Lower leg skin (tissue), 3 donors: Measurements from ENCODE around the gene TMEM95.

Experiments used
- CTCF ChIP-seq, 3 donors: fragments of 450-650 bp; IDR thresholded peaks; one replicate each; pipeline ENCODE4 v1.5.1; 2016; ENCODE audit warnings: antibody characterized with exemption in 3 of 3, mild to moderate bottlenecking in 3 of 3, moderate library complexity in 2 of 3
- POLR2A ChIP-seq, 2 donors: fragments of 450-650 bp; IDR thresholded peaks; one replicate each; pipeline ENCODE4 v1.6.1; 2016 to 2017; ENCODE audit warnings: antibody characterized with exemption in 2 of 2, mild to moderate bottlenecking in 1 of 2, moderate library complexity in 1 of 2

- no peak for TF ChIP-seq POLR2A (IDR thresholded peaks at IDR 0.05)
- TF ChIP-seq CTCF (IDR thresholded peaks at IDR 0.05) = no peak
Measured at GRCh38 chr17:7388856-7389255, 33.9 kb downstream of the TMEM95 start.
